DND-41 (cell line): ENCODE data around the gene ARSB.
"Not testable (repeated sequence)": the region's sequence is repeated elsewhere in the genome, so short reads cannot be mapped to it uniquely, and the experiment has no call there.

Source experiments
- ATAC-seq: fragments of 200-7000 bp; cut with Tn5 transposase; 3 replicates; pipeline ENCODE4 v1.9.1; 2021; ENCODE audit warnings: low read depth; ENCODE audit not compliant: insufficient read depth
- DNase-seq: peaks from one replicate; pipeline ENCODE4 v3.0.0-alpha.2; 2020
- H2AFZ ChIP-seq: 2 replicates; pipeline ENCODE4 v1.6.0; 2012; ENCODE audit warnings: low read depth, low read length
- H3K27ac ChIP-seq: 2 replicates; pipeline ENCODE4 v1.5.1; 2012; ENCODE audit warnings: low read length, inconsistent platforms
- H3K27me3 ChIP-seq: fragments of 200-600 bp; sonication (generic); 2 replicates; pipeline ENCODE4 v1.6.0; 2012; ENCODE audit warnings: low read length, mild to moderate bottlenecking, inconsistent platforms; ENCODE audit not compliant: insufficient read depth, poor library complexity
- H3K36me3 ChIP-seq: 2 replicates; pipeline ENCODE4 v1.5.1; 2012; ENCODE audit warnings: low read length, inconsistent platforms; ENCODE audit not compliant: insufficient read depth
- H3K4me1 ChIP-seq: 2 replicates; pipeline ENCODE4 v1.5.1; 2012; ENCODE audit warnings: mild to moderate bottlenecking, low read length; ENCODE audit not compliant: insufficient read depth
- H3K4me2 ChIP-seq: 2 replicates; pipeline ENCODE4 v1.6.0; 2012; ENCODE audit warnings: mild to moderate bottlenecking, moderate library complexity, low read length, inconsistent platforms; ENCODE audit not compliant: insufficient read depth
- H3K4me3 ChIP-seq, 2 experiments: fragments of 200-600 bp in 1 of 2; shearing (Covaris generic) in 1 of 2; 2 replicates each; pipeline ENCODE4 v1.5.1; 2012 to 2016; ENCODE audit warnings: inconsistent platforms in 2 of 2, low read length in 2 of 2, mild to moderate bottlenecking in 2 of 2, low read depth in 1 of 2, moderate library complexity in 1 of 2
- H3K79me2 ChIP-seq: 2 replicates; pipeline ENCODE4 v1.6.0; 2012; ENCODE audit warnings: low read length, inconsistent platforms; ENCODE audit not compliant: insufficient read depth
- H3K9ac ChIP-seq: 2 replicates; pipeline ENCODE4 v1.6.0; 2012; ENCODE audit warnings: low read depth, mild to moderate bottlenecking, inconsistent platforms, low read length, moderate library complexity
- H3K9me3 ChIP-seq: 2 replicates; pipeline ENCODE4 v1.5.1; 2012; ENCODE audit warnings: low read length, moderate library complexity, mild to moderate bottlenecking, inconsistent platforms; ENCODE audit not compliant: insufficient read depth, severe bottlenecking
- H4K20me1 ChIP-seq: 2 replicates; pipeline ENCODE4 v1.6.0; 2012; ENCODE audit warnings: low read length; ENCODE audit not compliant: insufficient read depth
- CTCF ChIP-seq: IDR thresholded peaks from 2 replicates; pipeline ENCODE4 v1.5.1; 2012; ENCODE audit warnings: borderline replicate concordance, low read length, moderate library complexity, mild to moderate bottlenecking; ENCODE audit not compliant: poor library complexity, severe bottlenecking; ENCODE audit errors: extremely low read depth
- EZH2 ChIP-seq: IDR thresholded peaks from 3 replicates; pipeline ENCODE4 v1.6.1; 2012; ENCODE audit warnings: borderline replicate concordance, low read depth, mild to moderate bottlenecking, moderate library complexity, low read length, inconsistent platforms; ENCODE audit not compliant: severe bottlenecking

Gene ARSB

GRCh38 chr5:78858364-78858763 is 126.7 kb downstream of the ARSB start:
- H3K9me3 ChIP-seq = peaks cover 13% of the 10 kb centered on the region
- DNase-seq = no peak
- H3K36me3 ChIP-seq = peaks cover 9% of the 10 kb centered on the region; the same call in 1 of the 2 replicates
- no peak overlapping the region for H2AFZ ChIP-seq
- no peak overlapping the region for H3K4me2 ChIP-seq
- no peaks in the 10 kb centered on the region for H3K4me1 ChIP-seq
- ATAC-seq = no peak
- H3K4me3 ChIP-seq = no peak overlapping the region
- H3K9ac ChIP-seq = no peak overlapping the region
- H4K20me1 ChIP-seq = no peaks in the 10 kb centered on the region
- no peaks in the 10 kb centered on the region for H3K79me2 ChIP-seq
- H3K27me3 ChIP-seq = no peaks in the 10 kb centered on the region
- TF ChIP-seq EZH2 (no peak), CTCF (no peak)
- no peak overlapping the region for H3K27ac ChIP-seq

- H3K4me3 ChIP-seq = no peak overlapping the region
- no peak for DNase-seq
- H3K9ac ChIP-seq = no peak overlapping the region
- no peaks in the 10 kb centered on the region for H4K20me1 ChIP-seq
- peaks cover 9% of the 10 kb centered on the region; the same call in 1 of the 2 replicates for H3K36me3 ChIP-seq
- no peak overlapping the region for H2AFZ ChIP-seq
- no peaks in the 10 kb centered on the region for H3K27me3 ChIP-seq
- peaks cover 13% of the 10 kb centered on the region for H3K9me3 ChIP-seq
- H3K4me1 ChIP-seq = no peaks in the 10 kb centered on the region
- no peaks in the 10 kb centered on the region for H3K79me2 ChIP-seq
- no peak overlapping the region for H3K27ac ChIP-seq
- H3K4me2 ChIP-seq = no peak overlapping the region
- no peak for ATAC-seq
- TF ChIP-seq CTCF (no peak), EZH2 (no peak)
These were observed 130.1 kb downstream of the ARSB start for GRCh38 chr5:78855026-78855425.

GRCh38 chr5:78851891-78852290 is 133.2 kb downstream of the ARSB start:
- not testable (repeated sequence) for H3K79me2 ChIP-seq, H3K4me1 ChIP-seq, H3K9ac ChIP-seq, H4K20me1 ChIP-seq, H3K27ac ChIP-seq, H3K4me3 ChIP-seq, H2AFZ ChIP-seq, H3K36me3 ChIP-seq, H3K4me2 ChIP-seq, H3K27me3 ChIP-seq, ATAC-seq, DNase-seq
- H3K9me3 ChIP-seq = peaks cover 13% of the 10 kb centered on the region

- H3K79me2 ChIP-seq = no peaks in the 10 kb centered on the region
These were observed 139.6 kb downstream of the ARSB start for GRCh38 chr5:78845470-78845869.

More at GRCh38 chr5:78845470-78845869, 139.6 kb downstream of the ARSB start:
- H3K4me1 ChIP-seq = no peaks in the 10 kb centered on the region
- H3K9ac ChIP-seq = no peak overlapping the region
- H3K36me3 ChIP-seq = no peaks in the 10 kb centered on the region
- H3K4me2 ChIP-seq = no peak overlapping the region
- ATAC-seq (no peak), DNase-seq (no peak)
- no peak overlapping the region for H3K27ac ChIP-seq
- no peak overlapping the region for H2AFZ ChIP-seq
- H3K9me3 ChIP-seq = no peaks in the 10 kb centered on the region
- H3K27me3 ChIP-seq = no peaks in the 10 kb centered on the region
- no peak overlapping the region for H3K4me3 ChIP-seq
- no peaks in the 10 kb centered on the region for H4K20me1 ChIP-seq
- TF ChIP-seq EZH2 (no peak), CTCF (no peak)
